CD4-positive, alpha-beta memory T cell (primary cell): ENCODE measurements around the gene HIP1. TPM values are rescaled to one million over a fixed set of nuclear protein-coding genes. Genes with fewer than 3 reads are reported as not detected.

Experiments used
- CTCF ChIA-PET: fragments of 350-600 bp; sonication (Branson Sonifier 250); formaldehyde crosslinking; loops from one replicate; lab custom pipeline; 2021; ENCODE audit warnings: inconsistent platforms; ENCODE audit not compliant: partially characterized antibody; lab: Charles Lee
- POLR2A ChIA-PET: fragments of 350-600 bp; sonication (Branson Sonifier 250); formaldehyde crosslinking; loops from one replicate; lab custom pipeline; 2021; ENCODE audit not compliant: partially characterized antibody; lab: Charles Lee
- DNase-seq, 5 donors: peaks; one replicate each; pipeline versions ENCODE4 v3.0.0 to v3.0.0-alpha.2; 2020 to 2022; ENCODE audit warnings: mixed read lengths in 1 of 5
- H3K27ac ChIP-seq: one replicate; pipeline ENCODE4 v1.7.0; 2013; ENCODE audit warnings: low read depth, low read length
- H3K27me3 ChIP-seq: 2 replicates; pipeline ENCODE4 v1.7.0; 2013; ENCODE audit warnings: mild to moderate bottlenecking, low read length, moderate library complexity; ENCODE audit not compliant: insufficient read depth
- H3K36me3 ChIP-seq: 2 replicates; pipeline ENCODE4 v1.7.0; 2013; ENCODE audit warnings: mild to moderate bottlenecking, low read length, moderate library complexity; ENCODE audit not compliant: insufficient read depth
- H3K4me1 ChIP-seq: 2 replicates; pipeline ENCODE4 v1.7.0; 2013; ENCODE audit warnings: mild to moderate bottlenecking, low read length, moderate library complexity; ENCODE audit not compliant: insufficient read depth
- H3K4me3 ChIP-seq, 2 donors: one replicate each; pipeline ENCODE4 v1.7.0; 2013; ENCODE audit warnings: low read length in 2 of 2, mild to moderate bottlenecking in 1 of 2
- H3K9me3 ChIP-seq, 2 donors: one replicate each; pipeline ENCODE4 v1.7.0; 2013; ENCODE audit warnings: low read length in 2 of 2, control low read depth in 1 of 2; ENCODE audit not compliant: control insufficient read depth in 1 of 2
- H3K27ac Mint-ChIP-seq, 7 donors: one replicate each; pipeline ENCODE4 v1.8.0; 2020 to 2021; ENCODE audit warnings: mixed read lengths in 7 of 7, mild to moderate bottlenecking in 6 of 7, inconsistent platforms in 3 of 7, moderate library complexity in 3 of 7
- H3K27me3 Mint-ChIP-seq, 2 donors: one replicate each; pipeline ENCODE4 v1.8.0; 2020 to 2021; ENCODE audit warnings: mixed read lengths in 2 of 2
- H3K36me3 Mint-ChIP-seq, 2 donors: one replicate each; pipeline ENCODE4 v1.8.0; 2020 to 2021; ENCODE audit warnings: mixed read lengths in 2 of 2, inconsistent platforms in 1 of 2, mild to moderate bottlenecking in 1 of 2
- H3K4me1 Mint-ChIP-seq, 4 donors: one replicate each; pipeline ENCODE4 v1.8.0; 2020 to 2021; ENCODE audit warnings: mixed read lengths in 4 of 4, mild to moderate bottlenecking in 1 of 4
- H3K4me3 Mint-ChIP-seq, 8 donors: one replicate each; pipeline ENCODE4 v1.8.0; 2020 to 2021; ENCODE audit warnings: mixed read lengths in 8 of 8, mild to moderate bottlenecking in 7 of 8, moderate library complexity in 6 of 8, inconsistent platforms in 3 of 8
- H3K9me3 Mint-ChIP-seq, 8 donors: one replicate each; pipeline ENCODE4 v1.8.0; 2020 to 2021; ENCODE audit warnings: mixed read lengths in 8 of 8, mild to moderate bottlenecking in 5 of 8, inconsistent platforms in 3 of 8, moderate library complexity in 1 of 8
- intact Hi-C: fragments of 100-400 bp; cut with micrococcal nuclease; formaldehyde crosslinking; loops from one replicate; pipeline ENCODE4 v1.15.1; 2023
- polyA plus RNA-seq, 2 donors: library from polyadenylated mRNA; unstranded; fragments of 300-500 nt; fragmentation: Illumina TruSeq; gene quantifications; one replicate each; pipeline ENCODE4 v1.2.3, GENCODE V29; 2021
- total RNA-seq, 2 experiments: library from RNA; stranded (reverse); gene quantifications; one replicate each; pipeline ENCODE4 v1.2.3, GENCODE V29; 2021

The HIP1 gene
- total and polyA plus RNA-seq, 4 experiments from 2014 or later: 2.2 to 3.5 (median 3.1) TPM; not detected in 1

DNA sequence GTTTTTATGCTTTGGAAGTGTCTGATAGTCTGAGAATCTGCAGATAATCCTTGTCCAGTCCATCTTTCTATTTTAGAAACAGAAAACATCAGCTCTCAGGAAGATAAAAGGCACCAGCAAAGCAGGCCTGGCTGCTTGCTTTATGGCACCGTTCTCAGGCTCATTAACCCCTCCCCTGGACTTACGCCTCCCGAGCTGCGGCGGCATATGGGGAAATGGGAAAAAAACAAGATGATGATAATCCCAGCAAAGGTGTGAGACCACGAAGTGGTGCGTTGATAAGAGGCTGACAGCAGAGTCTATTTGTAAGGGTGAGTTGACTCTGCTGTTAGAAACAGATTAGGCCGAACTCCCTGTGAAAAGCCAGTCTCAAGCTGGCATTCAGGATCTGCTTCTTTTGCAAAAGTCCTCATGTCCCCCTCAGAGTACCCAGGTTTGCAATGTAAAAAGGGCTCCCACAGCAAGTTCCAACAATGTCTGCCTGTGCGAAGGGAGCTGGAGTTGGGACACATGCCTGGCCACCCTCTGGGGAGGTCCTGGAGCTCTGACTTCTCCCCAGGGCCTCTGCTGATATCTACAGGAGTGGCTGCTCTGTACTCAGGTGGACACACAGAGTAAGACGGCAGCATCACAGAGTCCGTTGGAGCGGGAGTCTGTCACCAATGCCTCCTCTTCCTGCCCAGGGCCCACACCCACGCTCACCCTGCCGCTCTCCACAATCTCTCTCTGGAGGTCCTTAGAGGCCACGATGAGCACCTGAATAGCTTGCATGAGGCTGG, 192.3 kb downstream of the HIP1 start:
- DNase-seq: no peak
- Mint-ChIP-seq H3K4me3 (no peak overlapping the region), H3K36me3 (peaks cover 1 to 5% of the 10 kb centered on the region in 2 donors), H3K27ac (peak overlapping the region in 2 of 7 donors; percentile 3 to 53), H3K27me3 (no peaks in the 10 kb centered on the region), H3K4me1 (no peaks in the 10 kb centered on the region), H3K9me3 (no peaks in the 10 kb centered on the region)
- no peaks in the 10 kb centered on the region for H3K27me3 ChIP-seq
- POLR2A ChIA-PET: no interaction called here
- CTCF ChIA-PET: no interaction called here
- H3K27ac ChIP-seq: no peak overlapping the region
- H3K4me1 ChIP-seq: no peaks in the 10 kb centered on the region
- no peak overlapping the region for H3K4me3 ChIP-seq
- intact Hi-C loops: no loop called here
- H3K36me3 ChIP-seq: no peaks in the 10 kb centered on the region
- no peaks in the 10 kb centered on the region for H3K9me3 ChIP-seq

DNA sequence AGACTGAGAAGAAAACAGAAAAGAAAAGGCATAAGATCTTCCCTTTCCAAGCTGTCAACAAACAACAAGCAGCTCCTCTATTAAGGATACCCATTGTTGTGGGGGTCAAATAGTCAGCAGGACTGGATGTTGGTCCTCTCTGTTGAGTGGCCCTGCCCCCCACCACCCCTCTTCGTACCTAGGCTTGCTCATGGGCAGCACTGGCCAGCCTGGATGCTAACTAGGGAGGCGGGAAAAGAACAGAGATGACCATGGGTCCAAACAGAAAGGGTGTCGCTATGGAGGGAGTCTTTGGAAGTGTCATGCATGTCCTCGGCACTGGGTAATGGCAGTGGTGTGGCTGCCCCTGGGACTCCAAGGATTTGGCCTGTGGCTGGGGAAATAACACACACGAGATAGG, 201.0 kb downstream of the HIP1 start:
- Mint-ChIP-seq H3K36me3 (peaks cover 2 to 21% of the 10 kb centered on the region in 2 donors), H3K4me3 (no peak overlapping the region), H3K27ac (no peak overlapping the region), H3K4me1 (no peaks in the 10 kb centered on the region), H3K9me3 (no peaks in the 10 kb centered on the region), H3K27me3 (no peaks in the 10 kb centered on the region)
- Histone ChIP-seq H3K4me3 (no peak overlapping the region), H3K27ac (no peak overlapping the region), H3K4me1 (no peaks in the 10 kb centered on the region), H3K36me3 (no peaks in the 10 kb centered on the region), H3K9me3 (no peaks in the 10 kb centered on the region), H3K27me3 (no peaks in the 10 kb centered on the region)
- POLR2A ChIA-PET: no interaction called here
- intact Hi-C loops: no loop called here
- no peak for DNase-seq
- CTCF ChIA-PET: no interaction called here

DNA sequence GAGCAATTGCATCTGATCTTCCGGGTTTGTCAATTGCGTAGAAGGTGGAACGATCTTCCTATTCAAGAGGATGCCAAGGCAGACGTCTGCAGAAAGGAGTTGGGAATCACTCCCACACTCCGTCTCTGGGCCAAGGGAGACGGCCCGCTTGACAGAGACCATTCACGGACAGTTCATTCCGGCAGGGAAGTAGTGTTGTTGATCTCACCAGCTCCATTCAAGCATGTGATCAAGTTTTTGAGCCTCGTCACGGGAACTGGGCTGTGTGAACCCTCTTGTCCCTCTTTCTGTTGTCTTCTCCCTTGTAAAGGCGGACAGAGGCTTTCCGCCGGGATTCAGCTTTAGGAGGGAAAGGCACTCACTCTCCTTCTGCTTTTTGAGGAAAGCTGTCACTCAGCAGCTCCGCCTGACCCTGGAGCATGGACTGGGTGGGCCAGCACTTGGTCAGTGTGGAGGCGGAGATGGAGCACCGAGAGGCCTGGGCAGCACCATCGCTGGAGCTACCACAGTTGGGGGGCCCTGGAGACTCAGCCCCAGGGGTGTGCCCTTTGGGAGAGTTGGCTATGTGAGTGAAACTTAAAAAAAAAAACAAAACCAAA, 201.7 kb downstream of the HIP1 start:
- no peaks in the 10 kb centered on the region for H3K4me1 ChIP-seq
- intact Hi-C loops: no loop called here
- POLR2A ChIA-PET: no interaction called here
- no peaks in the 10 kb centered on the region for H3K27me3 ChIP-seq
- H3K27ac Mint-ChIP-seq: no peak overlapping the region
- H3K9me3 ChIP-seq: no peaks in the 10 kb centered on the region
- no peak overlapping the region for H3K4me3 ChIP-seq
- H3K36me3 Mint-ChIP-seq: peaks cover 2 to 21% of the 10 kb centered on the region in 2 donors
- no peak overlapping the region for H3K4me3 Mint-ChIP-seq
- H3K27ac ChIP-seq: no peak overlapping the region
- no peak for DNase-seq
- no peaks in the 10 kb centered on the region for H3K4me1 Mint-ChIP-seq
- H3K36me3 ChIP-seq: no peaks in the 10 kb centered on the region
- CTCF ChIA-PET: no interaction called here
- no peaks in the 10 kb centered on the region for H3K27me3 Mint-ChIP-seq
- H3K9me3 Mint-ChIP-seq: no peaks in the 10 kb centered on the region

DNA sequence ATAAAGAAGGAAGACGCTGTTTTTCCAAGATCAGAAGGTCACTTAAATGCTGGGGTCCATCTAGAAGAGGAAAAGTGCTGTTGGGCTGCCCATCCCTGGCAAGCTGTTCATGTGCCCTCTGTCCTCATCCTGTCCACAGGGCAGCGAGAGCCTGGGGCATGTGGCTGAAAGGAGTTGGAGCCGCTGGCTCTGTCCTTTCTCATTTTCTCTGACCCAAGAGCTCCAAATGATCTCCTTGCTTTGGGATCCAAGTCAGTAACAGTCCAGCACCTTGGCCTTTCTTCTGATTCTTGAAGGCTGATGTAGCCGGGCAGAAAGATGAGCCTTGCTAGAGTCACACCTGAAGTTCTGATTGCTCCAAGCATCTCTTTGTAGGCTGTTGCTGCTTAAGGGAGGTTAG, 202.2 kb downstream of the HIP1 start:
- ChIA-PET CTCF (no interaction called here), POLR2A (no interaction called here)
- H3K27me3 ChIP-seq: no peaks in the 10 kb centered on the region
- no peak overlapping the region for H3K4me3 Mint-ChIP-seq
- no peaks in the 10 kb centered on the region for H3K36me3 ChIP-seq
- no peaks in the 10 kb centered on the region for H3K27me3 Mint-ChIP-seq
- no peak overlapping the region for H3K4me3 ChIP-seq
- no peaks in the 10 kb centered on the region for H3K9me3 ChIP-seq
- H3K27ac Mint-ChIP-seq: no peak overlapping the region
- peaks cover 2 to 17% of the 10 kb centered on the region in 2 donors for H3K36me3 Mint-ChIP-seq
- DNase-seq: no peak
- H3K4me1 Mint-ChIP-seq: no peaks in the 10 kb centered on the region
- no peak overlapping the region for H3K27ac ChIP-seq
- no peaks in the 10 kb centered on the region for H3K9me3 Mint-ChIP-seq
- H3K4me1 ChIP-seq: no peaks in the 10 kb centered on the region
- intact Hi-C loops: no loop called here

DNA sequence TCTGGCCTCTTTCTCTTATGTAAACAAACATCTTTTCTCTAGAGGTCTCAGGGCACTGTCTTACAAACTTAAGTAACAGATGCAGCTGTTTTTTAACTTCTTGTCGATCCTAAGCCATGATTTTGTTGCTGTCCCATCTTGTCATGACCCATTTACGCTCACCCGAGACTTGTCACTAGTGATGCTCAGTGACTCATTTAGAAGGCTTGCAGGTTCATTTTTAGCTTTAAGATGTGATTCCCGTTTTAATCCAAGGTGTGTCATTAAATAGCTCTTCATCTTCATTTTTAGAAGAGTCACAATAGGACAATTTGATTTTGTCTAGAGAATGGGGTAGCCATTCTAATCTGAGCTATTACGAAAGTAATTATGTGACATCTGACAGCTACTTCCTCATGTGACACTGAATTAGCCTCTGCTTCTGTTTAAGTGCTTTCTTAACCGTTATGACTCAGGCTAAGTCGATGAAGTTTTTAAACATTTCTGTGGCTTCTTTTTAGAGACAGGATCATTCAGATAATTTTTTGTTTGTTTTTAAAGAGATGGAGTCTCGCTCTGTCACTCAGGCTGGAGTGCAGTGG, 203.9 kb downstream of the HIP1 start:
- Histone ChIP-seq H3K27ac (no peak overlapping the region), H3K4me1 (no peaks in the 10 kb centered on the region), H3K4me3 (no peak overlapping the region), H3K9me3 (no peaks in the 10 kb centered on the region), H3K27me3 (no peaks in the 10 kb centered on the region), H3K36me3 (no peaks in the 10 kb centered on the region)
- Mint-ChIP-seq H3K4me1 (no peaks in the 10 kb centered on the region), H3K9me3 (no peaks in the 10 kb centered on the region), H3K36me3 (peaks cover 2 to 16% of the 10 kb centered on the region in 2 donors), H3K27ac (no peak overlapping the region), H3K27me3 (no peaks in the 10 kb centered on the region), H3K4me3 (no peak overlapping the region)
- DNase-seq: no peak
- POLR2A ChIA-PET: no interaction called here
- intact Hi-C loops: no loop called here
- CTCF ChIA-PET: interaction anchor here (0.5 kb wide), 1 partner anchor 1656 kb away, joined by 3 read pairs; no protein-coding TSS in a partner anchor

DNA sequence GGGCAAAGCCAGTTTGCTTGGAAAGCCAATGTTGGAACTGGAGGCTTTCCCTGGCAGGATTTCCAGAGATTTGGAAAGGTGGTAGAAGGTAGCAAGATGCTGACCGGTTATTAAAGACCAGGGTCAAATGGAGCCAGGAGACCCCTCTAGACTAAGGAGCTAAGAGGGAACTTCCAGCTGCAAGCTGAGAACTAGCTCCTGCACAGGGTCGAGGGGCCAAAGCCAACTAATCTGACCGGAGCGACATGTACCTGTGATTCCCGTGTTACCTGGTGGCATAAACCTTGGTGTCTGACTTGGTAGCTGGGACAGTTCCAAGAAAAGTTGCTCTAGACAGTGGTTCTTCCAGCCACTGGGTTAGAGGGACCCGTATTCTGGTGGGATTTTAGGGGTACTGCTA, 204.8 kb downstream of the HIP1 start:
- H3K27ac ChIP-seq: no peak overlapping the region
- CTCF ChIA-PET: no interaction called here
- no peaks in the 10 kb centered on the region for H3K9me3 ChIP-seq
- Mint-ChIP-seq H3K27ac (no peak overlapping the region), H3K4me1 (no peaks in the 10 kb centered on the region), H3K27me3 (no peaks in the 10 kb centered on the region), H3K4me3 (no peak overlapping the region), H3K9me3 (no peaks in the 10 kb centered on the region), H3K36me3 (peaks cover 2 to 9% of the 10 kb centered on the region in 2 donors)
- H3K4me1 ChIP-seq: no peaks in the 10 kb centered on the region
- intact Hi-C loops: no loop called here
- H3K36me3 ChIP-seq: no peaks in the 10 kb centered on the region
- H3K27me3 ChIP-seq: no peaks in the 10 kb centered on the region
- POLR2A ChIA-PET: no interaction called here
- no peak overlapping the region for H3K4me3 ChIP-seq
- no peak for DNase-seq

DNA sequence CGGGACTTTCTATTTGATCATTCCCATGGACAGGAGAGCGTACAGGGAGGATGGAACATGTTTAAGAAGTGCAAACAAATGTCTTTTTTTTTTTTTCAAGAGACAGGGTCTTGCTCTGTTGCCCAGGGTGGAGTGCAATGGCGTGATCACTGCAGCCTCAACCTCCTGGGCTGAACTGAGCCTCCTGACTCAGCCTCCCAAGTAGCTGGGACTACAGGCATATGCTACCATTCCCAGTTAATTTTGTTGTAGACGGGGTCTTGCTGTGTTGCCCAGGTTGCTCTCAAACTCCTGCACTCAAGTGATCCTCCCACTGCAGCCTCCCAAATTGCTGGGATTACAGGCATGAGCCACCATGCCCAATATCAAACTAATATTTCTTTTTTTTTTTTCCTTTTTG, 206.1 kb downstream of the HIP1 start:
- intact Hi-C loops: no loop called here
- Mint-ChIP-seq H3K4me1 (peaks cover 3 to 8% (median 4%) of the 10 kb centered on the region in 4 donors), H3K27ac (no peak overlapping the region), H3K36me3 (peaks cover 5 to 7% of the 10 kb centered on the region in 2 donors), H3K4me3 (no peak overlapping the region), H3K9me3 (no peaks in the 10 kb centered on the region), H3K27me3 (no peaks in the 10 kb centered on the region)
- H3K36me3 ChIP-seq: no peaks in the 10 kb centered on the region
- ChIA-PET CTCF (no interaction called here), POLR2A (no interaction called here)
- H3K27ac ChIP-seq: no peak overlapping the region
- H3K4me1 ChIP-seq: peaks cover 3% of the 10 kb centered on the region
- H3K27me3 ChIP-seq: no peaks in the 10 kb centered on the region
- no peak overlapping the region for H3K4me3 ChIP-seq
- H3K9me3 ChIP-seq: no peaks in the 10 kb centered on the region
- DNase-seq: no peak
